Cardiac muscle cell (in vitro differentiated cells and primary cell): ENCODE results near the gene OLFM3. TPM values are rescaled to one million over a fixed set of nuclear protein-coding genes. Genes with fewer than 3 reads are reported as not detected.

Experiments
- DNase-seq, 2 donors: peaks; one replicate each; pipeline versions ENCODE4 v3.0.0 to v3.0.0-alpha.2; 2010 to 2017; ENCODE audit warnings: low read depth in 1 of 2, low spot score in 1 of 2
- H3K27ac ChIP-seq: fragments of 200-600 bp; sonication (generic); 2 replicates; pipeline ENCODE4 v1.5.1; 2016
- H3K27me3 ChIP-seq: fragments of 200-600 bp; sonication (generic); 2 replicates; pipeline ENCODE4 v1.6.0; 2016; ENCODE audit warnings: control low read depth
- H3K36me3 ChIP-seq: fragments of 200-600 bp; sonication (generic); 2 replicates; pipeline ENCODE4 v1.5.1; 2016; ENCODE audit warnings: control low read depth
- H3K4me1 ChIP-seq: fragments of 200-600 bp; sonication (generic); 2 replicates; pipeline ENCODE4 v1.8.1; 2017; ENCODE audit warnings: low read depth, mild to moderate bottlenecking, mixed run types
- H3K4me3 ChIP-seq: fragments of 200-600 bp; sonication (generic); 2 replicates; pipeline ENCODE4 v1.5.1; 2016; ENCODE audit warnings: mild to moderate bottlenecking
- H3K9me3 ChIP-seq: fragments of 200-600 bp; sonication (generic); 2 replicates; pipeline ENCODE4 v1.5.1; 2017; ENCODE audit warnings: low read depth, mild to moderate bottlenecking, control low read depth
- polyA plus RNA-seq: library from polyadenylated mRNA; unstranded; fragments of >200 nt; fragmentation: Nextera tagmentation; extraction: Ambion mirVana; gene quantifications from 2 replicates; pipeline ENCODE4 v1.2.1, GENCODE V29; 2016
- total RNA-seq: library from RNA; depleted of rRNA; stranded (reverse); fragments of >200 nt; gene quantifications from 2 replicates; pipeline ENCODE4 v1.2.3, GENCODE V29; 2016
- TF ChIP-seq, protein P1 (sequence below): IDR thresholded peaks from 2 replicates; pipeline ENCODE4 v1.5.1; 2012; ENCODE audit warnings: low read depth, mild to moderate bottlenecking, low read length

Gene OLFM3
- total and polyA plus RNA-seq, 2 experiments from 2014 or later = not detected

DNA sequence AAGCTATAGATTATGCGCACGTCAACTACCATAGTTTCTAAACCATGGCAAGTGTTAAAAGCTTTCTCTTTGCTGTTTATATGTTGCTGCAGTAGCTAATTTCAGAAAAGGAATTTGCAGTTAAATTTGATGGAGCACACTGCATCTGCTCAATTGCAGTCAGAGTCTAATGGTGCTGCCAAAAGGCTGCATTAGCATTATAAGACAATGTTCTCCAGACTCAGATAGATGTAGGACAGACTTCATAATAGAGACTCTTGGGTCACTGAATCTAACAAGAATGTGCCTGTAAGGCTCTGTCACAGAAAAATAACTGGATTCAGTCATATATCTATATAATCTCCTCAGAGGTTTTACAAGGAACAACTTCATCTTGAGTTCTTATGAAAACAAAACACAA lies 198.3 kb downstream of the OLFM3 start:
- H3K36me3 ChIP-seq = no peaks in the 10 kb centered on the region
- no peaks in the 10 kb centered on the region for H3K4me1 ChIP-seq
- DNase-seq = no peak
- no peak overlapping the region for H3K27ac ChIP-seq
- TF ChIP-seq, protein P1, sequence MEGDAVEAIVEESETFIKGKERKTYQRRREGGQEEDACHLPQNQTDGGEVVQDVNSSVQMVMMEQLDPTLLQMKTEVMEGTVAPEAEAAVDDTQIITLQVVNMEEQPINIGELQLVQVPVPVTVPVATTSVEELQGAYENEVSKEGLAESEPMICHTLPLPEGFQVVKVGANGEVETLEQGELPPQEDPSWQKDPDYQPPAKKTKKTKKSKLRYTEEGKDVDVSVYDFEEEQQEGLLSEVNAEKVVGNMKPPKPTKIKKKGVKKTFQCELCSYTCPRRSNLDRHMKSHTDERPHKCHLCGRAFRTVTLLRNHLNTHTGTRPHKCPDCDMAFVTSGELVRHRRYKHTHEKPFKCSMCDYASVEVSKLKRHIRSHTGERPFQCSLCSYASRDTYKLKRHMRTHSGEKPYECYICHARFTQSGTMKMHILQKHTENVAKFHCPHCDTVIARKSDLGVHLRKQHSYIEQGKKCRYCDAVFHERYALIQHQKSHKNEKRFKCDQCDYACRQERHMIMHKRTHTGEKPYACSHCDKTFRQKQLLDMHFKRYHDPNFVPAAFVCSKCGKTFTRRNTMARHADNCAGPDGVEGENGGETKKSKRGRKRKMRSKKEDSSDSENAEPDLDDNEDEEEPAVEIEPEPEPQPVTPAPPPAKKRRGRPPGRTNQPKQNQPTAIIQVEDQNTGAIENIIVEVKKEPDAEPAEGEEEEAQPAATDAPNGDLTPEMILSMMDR = no peak
- no peaks in the 10 kb centered on the region for H3K9me3 ChIP-seq
- H3K27me3 ChIP-seq = no peaks in the 10 kb centered on the region
- H3K4me3 ChIP-seq = no peak overlapping the region

GRCh38 chr1:101797722-101798121 lies 199.0 kb downstream of the OLFM3 start:
- no peaks in the 10 kb centered on the region for H3K36me3 ChIP-seq
- H3K27ac ChIP-seq = no peak overlapping the region
- no peaks in the 10 kb centered on the region for H3K27me3 ChIP-seq
- no peaks in the 10 kb centered on the region for H3K4me1 ChIP-seq
- TF ChIP-seq, protein P1 = no peak
- no peak overlapping the region for H3K4me3 ChIP-seq
- no peaks in the 10 kb centered on the region for H3K9me3 ChIP-seq
- DNase-seq = no peak

DNA sequence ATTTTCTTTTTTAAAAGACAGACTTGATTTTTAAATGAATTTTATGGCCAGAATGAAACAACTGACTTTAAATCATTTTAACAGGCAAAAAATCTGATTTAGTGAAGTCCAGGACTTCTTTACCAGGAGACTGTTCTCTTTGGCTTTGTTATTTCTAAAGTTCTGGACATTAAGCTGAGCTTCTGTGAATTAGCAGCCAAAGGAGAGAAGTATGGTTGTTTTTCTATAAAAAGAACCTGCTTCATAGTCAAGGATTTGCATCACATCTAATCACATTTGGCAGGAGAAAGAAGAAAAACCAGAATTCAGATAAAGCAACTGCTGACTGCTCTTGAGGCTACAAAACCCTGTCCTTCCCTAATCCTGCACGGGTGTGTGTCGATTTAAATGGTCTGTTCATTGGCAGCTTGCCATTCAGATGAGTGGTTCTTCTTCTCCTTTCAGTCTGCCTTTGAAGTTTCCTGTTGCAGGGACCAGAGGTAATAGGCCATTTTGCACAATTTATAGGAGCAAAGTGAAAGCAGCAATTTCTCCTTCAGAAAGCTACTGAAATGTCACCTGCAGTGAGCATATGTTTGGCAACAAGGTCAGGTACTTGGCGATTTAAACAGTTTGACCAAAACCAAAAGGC lies 215.4 kb downstream of the OLFM3 start:
- Histone ChIP-seq H3K9me3 (no peaks in the 10 kb centered on the region), H3K4me1 (peaks cover 9% of the 10 kb centered on the region), H3K27me3 (no peaks in the 10 kb centered on the region), H3K4me3 (no peak overlapping the region), H3K27ac (peak overlapping the region; percentile 24), H3K36me3 (no peaks in the 10 kb centered on the region)
- TF ChIP-seq, protein P1 = no peak
- peak; percentile 1 to 38 for DNase-seq

DNA sequence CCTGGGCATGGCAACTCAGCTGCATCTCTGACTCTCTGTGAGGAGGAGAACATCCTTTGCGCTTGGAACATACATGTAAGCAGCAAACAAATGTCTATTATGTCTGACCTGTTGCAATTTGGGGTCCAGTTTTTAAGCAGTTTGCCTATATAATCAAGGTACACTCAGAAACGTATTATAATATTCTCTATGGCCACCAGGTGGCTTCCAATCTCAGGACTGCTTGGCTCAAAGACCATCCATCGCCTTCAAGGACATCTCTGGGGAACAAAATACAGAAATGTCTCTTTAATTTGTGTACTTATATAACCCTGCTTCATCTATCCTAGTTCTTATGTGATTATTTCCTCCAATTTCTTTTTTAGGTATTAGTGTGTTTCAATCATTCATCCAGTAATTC lies 227.2 kb downstream of the OLFM3 start:
- Histone ChIP-seq H3K9me3 (no peaks in the 10 kb centered on the region), H3K4me1 (no peaks in the 10 kb centered on the region), H3K4me3 (no peak overlapping the region), H3K27me3 (no peaks in the 10 kb centered on the region), H3K36me3 (no peaks in the 10 kb centered on the region), H3K27ac (no peak overlapping the region)
- TF ChIP-seq, protein P1 = peak; percentile 33
- peak; percentile 12 to 13 for DNase-seq

DNA sequence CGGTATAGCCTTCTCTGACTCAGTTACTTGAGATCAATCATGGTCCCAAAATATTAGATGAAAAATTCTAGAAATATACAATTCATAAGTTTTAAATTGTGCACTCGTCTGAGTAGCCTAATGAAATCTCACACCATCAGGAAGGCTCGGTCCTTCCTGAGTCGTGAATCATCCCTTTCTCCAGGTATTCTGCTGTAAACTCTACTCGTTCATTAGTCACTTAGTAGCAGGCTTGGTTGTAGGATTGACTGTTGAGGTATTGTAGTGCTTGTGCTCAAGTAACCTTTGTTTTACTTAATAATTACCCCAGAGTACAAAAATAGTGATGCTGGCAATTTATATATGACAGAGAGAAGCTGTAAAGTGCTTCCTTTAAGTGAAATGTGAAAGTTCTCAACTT lies 238.7 kb downstream of the OLFM3 start:
- no peak overlapping the region for H3K27ac ChIP-seq
- TF ChIP-seq, protein P1 = no peak
- no peaks in the 10 kb centered on the region for H3K36me3 ChIP-seq
- H3K4me1 ChIP-seq = no peaks in the 10 kb centered on the region
- no peaks in the 10 kb centered on the region for H3K9me3 ChIP-seq
- no peak overlapping the region for H3K4me3 ChIP-seq
- DNase-seq = no peak
- H3K27me3 ChIP-seq = no peaks in the 10 kb centered on the region
